ENCODE data around the gene CYP2S1. TPM values are rescaled to one million over a fixed set of nuclear protein-coding genes. Genes with fewer than 3 reads are reported as not detected.
A peak's percentile ranks its signal among the peaks of the same experiment; 100 is the strongest.
"Not testable (repeated sequence)": the region's sequence is repeated elsewhere in the genome, so short reads cannot be mapped to it uniquely, and the experiment has no call there.

CYP2S1 gene
- total RNA-seq, 1 donor from 2014 or later, result 0.34 TPM

GRCh38 chr19:41224632-41225031, 31.6 kb downstream of the CYP2S1 start:
- H3K4me3 Mint-ChIP-seq (ENCODE audit: low read depth), result no peak overlapping the region
- H3K27me3 Mint-ChIP-seq (ENCODE audit: low read depth), result peaks cover 24% of the 10 kb centered on the region
- peaks cover 24% of the 10 kb centered on the region for H3K4me1 Mint-ChIP-seq (ENCODE audit: low read depth)
- DNase-seq (ENCODE audit: low spot score), result no peak
- intact Hi-C loops (cut with micrococcal nuclease), result loop anchor here (1.0 kb wide), 1 partner anchor 38 kb away; no protein-coding TSS in a partner anchor
- no peaks in the 10 kb centered on the region for H3K9me3 Mint-ChIP-seq
- peak overlapping the region; percentile 47 for H3K27ac Mint-ChIP-seq
- H3K36me3 Mint-ChIP-seq (ENCODE audit: low read depth), result no peaks in the 10 kb centered on the region

DNA sequence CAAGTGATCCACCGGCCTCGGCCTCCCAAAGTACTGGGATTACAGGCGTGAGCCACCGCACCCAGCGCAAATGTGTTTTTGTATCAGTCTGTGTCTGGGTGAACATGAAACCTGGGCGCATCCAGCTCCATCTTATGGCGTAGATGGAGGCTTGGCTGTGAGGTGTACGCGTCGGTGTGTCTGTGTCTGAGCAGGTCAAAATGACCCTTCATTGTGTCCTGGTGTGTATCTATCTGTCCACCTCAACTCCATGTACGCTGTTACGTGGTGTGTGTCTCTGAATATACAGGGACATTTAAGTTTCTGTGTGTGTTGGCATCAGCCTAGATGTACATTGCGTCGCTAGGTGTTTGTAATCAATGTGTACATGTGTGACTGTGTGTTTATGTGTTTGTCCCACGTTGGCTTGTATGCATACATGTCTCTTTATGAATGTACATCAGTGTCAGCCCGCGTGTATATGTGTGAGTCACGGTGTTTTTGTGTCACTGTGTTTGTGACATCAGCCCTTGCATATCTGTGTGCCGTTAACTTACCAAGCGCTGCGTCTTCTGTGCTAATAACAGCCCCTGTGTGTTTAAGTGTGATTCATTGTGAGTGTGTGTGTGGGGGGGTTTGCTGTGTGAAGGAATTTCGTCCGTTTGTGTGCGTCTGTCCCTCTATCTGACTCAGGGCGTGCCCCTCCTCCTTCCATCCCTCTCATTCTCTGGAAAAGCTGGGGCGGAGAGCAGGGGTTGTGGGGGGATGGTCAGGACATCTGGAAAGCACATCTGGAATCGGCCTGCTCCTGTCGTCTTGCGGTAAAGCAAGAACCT, 32.4 kb downstream of the CYP2S1 start:
- DNase-seq (ENCODE audit: low spot score), result no peak
- H3K9me3 Mint-ChIP-seq, result no peaks in the 10 kb centered on the region
- peak overlapping the region; percentile 67 for H3K4me3 Mint-ChIP-seq (ENCODE audit: low read depth)
- intact Hi-C loops (cut with micrococcal nuclease), result loop anchor here (1.0 kb wide), 1 partner anchor 37 kb away; no protein-coding TSS in a partner anchor
- H3K27me3 Mint-ChIP-seq (ENCODE audit: low read depth), result peaks cover 17% of the 10 kb centered on the region
- H3K36me3 Mint-ChIP-seq (ENCODE audit: low read depth), result no peaks in the 10 kb centered on the region
- H3K27ac Mint-ChIP-seq, result peak overlapping the region; percentile 86
- peaks cover 24% of the 10 kb centered on the region for H3K4me1 Mint-ChIP-seq (ENCODE audit: low read depth)

DNA sequence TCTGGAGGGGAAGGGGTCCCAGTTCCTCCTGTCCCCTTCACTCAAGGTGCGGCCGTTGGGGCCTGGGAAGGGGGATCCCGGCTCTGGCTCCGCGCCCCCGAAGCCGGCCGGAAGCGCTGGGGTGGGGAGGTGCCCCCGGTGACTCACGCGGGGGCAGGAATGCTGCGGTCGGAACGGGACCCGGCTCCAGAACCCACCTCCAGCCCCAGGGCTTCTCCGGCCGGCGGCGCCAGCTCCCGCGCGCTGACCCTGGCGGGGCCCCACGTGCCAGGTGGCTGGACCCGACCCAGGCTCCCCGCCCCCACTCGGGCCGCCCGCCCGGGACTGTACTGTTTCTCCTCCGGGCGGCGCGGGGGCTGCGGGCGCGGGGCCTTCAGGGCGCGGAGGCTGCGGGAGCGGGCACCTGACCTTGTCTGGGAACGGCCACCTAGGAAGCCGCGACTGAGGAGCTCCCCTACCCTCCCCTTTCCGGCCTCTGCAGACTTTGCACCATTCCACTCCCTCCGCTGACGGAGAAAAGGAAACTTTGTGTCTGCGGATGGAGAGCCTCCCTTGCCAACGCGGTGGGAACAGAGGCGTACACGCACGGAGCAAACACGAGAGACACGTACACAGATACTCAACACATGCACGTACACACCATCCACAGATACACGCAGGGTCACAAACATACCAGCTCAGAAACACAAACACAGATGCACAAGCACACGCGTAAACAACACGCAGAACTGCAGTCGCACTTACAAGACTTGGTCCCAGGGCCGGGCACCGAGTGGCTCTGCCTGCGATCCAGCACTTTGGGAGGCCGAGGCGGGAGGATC, 33.2 kb downstream of the CYP2S1 start:
- peak; percentile 13 for DNase-seq (ENCODE audit: low spot score)
- Mint-ChIP-seq H3K27ac (peak overlapping the region; percentile 81), H3K4me3 (ENCODE audit: low read depth) (peak overlapping the region; percentile 80), H3K9me3 (no peaks in the 10 kb centered on the region), H3K4me1 (ENCODE audit: low read depth) (peaks cover 24% of the 10 kb centered on the region), H3K27me3 (ENCODE audit: low read depth) (peaks cover 10% of the 10 kb centered on the region), H3K36me3 (ENCODE audit: low read depth) (no peaks in the 10 kb centered on the region)
- intact Hi-C loops (cut with micrococcal nuclease), result no loop called here

DNA sequence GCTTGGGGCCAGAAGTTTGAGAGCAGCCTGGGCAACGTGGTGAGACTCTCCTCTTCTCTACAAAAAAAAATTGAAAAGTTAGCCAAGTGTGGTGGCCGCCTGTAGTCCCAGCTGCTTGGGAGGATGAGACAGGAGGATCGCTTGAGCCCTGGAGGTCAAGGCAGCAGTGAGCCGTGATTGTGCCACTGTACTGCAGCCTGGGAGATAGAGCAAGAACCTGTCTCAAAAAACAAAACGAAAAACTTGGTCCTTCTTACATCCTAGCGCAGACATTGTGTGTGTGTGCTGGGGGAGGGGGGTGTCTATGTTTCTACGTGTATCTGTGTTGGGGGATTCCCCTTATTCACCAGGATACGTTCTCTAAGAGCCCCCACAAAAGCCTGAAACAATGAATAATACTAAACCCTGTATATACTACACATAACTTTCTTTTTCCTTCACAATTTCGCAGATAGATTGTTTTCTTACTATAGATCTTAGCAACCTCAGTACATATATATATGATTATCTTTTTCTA, 33.9 kb downstream of the CYP2S1 start:
- Mint-ChIP-seq H3K4me1 (ENCODE audit: low read depth) (peaks cover 24% of the 10 kb centered on the region), H3K9me3 (no peaks in the 10 kb centered on the region), H3K4me3 (ENCODE audit: low read depth) (peak overlapping the region; percentile 80), H3K27me3 (ENCODE audit: low read depth) (peaks cover 9% of the 10 kb centered on the region), H3K36me3 (ENCODE audit: low read depth) (no peaks in the 10 kb centered on the region), H3K27ac (peak overlapping the region; percentile 81)
- no peak for DNase-seq (ENCODE audit: low spot score)
- intact Hi-C loops (cut with micrococcal nuclease), result no loop called here

GRCh38 chr19:41228486-41228885, 35.5 kb downstream of the CYP2S1 start:
- intact Hi-C loops (cut with micrococcal nuclease), result no loop called here
- Mint-ChIP-seq H3K4me1 (ENCODE audit: low read depth) (peaks cover 24% of the 10 kb centered on the region), H3K27me3 (ENCODE audit: low read depth) (peaks cover 5% of the 10 kb centered on the region), H3K36me3 (ENCODE audit: low read depth) (no peaks in the 10 kb centered on the region), H3K27ac (no peak overlapping the region), H3K4me3 (ENCODE audit: low read depth) (no peak overlapping the region), H3K9me3 (no peaks in the 10 kb centered on the region)
- DNase-seq (ENCODE audit: low spot score), result no peak

DNA sequence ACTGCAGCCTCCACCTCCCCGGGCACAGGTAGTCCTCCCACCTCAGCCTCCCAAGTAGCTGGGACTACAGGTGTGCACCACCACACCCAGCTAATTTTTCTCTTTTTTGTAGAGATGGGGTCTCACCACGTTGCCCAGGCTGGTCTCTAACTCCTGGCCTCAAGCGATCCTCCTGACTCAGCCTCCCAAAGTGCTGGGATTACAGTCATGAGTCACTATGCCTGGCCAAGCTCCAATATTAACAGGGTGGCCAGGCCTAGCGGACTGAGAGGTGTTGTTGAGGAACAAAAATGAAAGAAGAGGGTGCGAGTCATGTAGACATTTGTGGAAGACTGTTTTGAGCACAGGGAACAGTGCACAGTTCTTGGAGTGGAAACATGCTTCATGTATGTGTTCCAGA, 36.3 kb downstream of the CYP2S1 start:
- H3K4me1 Mint-ChIP-seq (ENCODE audit: low read depth), result peaks cover 18% of the 10 kb centered on the region
- H3K27me3 Mint-ChIP-seq (ENCODE audit: low read depth); H3K4me3 Mint-ChIP-seq (ENCODE audit: low read depth); H3K36me3 Mint-ChIP-seq (ENCODE audit: low read depth); H3K9me3 Mint-ChIP-seq; H3K27ac Mint-ChIP-seq; intact Hi-C loops (cut with micrococcal nuclease); DNase-seq (ENCODE audit: low spot score): not testable (repeated sequence)

- Mint-ChIP-seq H3K4me3 (ENCODE audit: low read depth) (no peak overlapping the region), H3K27me3 (ENCODE audit: low read depth) (peaks cover 2% of the 10 kb centered on the region), H3K4me1 (ENCODE audit: low read depth) (peaks cover 13% of the 10 kb centered on the region), H3K27ac (no peak overlapping the region), H3K9me3 (no peaks in the 10 kb centered on the region), H3K36me3 (ENCODE audit: low read depth) (no peaks in the 10 kb centered on the region)
- DNase-seq (ENCODE audit: low spot score), result no peak
- intact Hi-C loops (cut with micrococcal nuclease), result no loop called here
Measured at GRCh38 chr19:41230067-41230857, 37.2 kb downstream of the CYP2S1 start.

GRCh38 chr19:41232686-41233085, 39.7 kb downstream of the CYP2S1 start:
- DNase-seq (ENCODE audit: low spot score), result no peak
- Mint-ChIP-seq H3K27ac (no peak overlapping the region), H3K9me3 (no peaks in the 10 kb centered on the region), H3K4me3 (ENCODE audit: low read depth) (no peak overlapping the region), H3K4me1 (ENCODE audit: low read depth) (no peaks in the 10 kb centered on the region), H3K36me3 (ENCODE audit: low read depth) (no peaks in the 10 kb centered on the region), H3K27me3 (ENCODE audit: low read depth) (no peaks in the 10 kb centered on the region)
- intact Hi-C loops (cut with micrococcal nuclease), result no loop called here

DNA sequence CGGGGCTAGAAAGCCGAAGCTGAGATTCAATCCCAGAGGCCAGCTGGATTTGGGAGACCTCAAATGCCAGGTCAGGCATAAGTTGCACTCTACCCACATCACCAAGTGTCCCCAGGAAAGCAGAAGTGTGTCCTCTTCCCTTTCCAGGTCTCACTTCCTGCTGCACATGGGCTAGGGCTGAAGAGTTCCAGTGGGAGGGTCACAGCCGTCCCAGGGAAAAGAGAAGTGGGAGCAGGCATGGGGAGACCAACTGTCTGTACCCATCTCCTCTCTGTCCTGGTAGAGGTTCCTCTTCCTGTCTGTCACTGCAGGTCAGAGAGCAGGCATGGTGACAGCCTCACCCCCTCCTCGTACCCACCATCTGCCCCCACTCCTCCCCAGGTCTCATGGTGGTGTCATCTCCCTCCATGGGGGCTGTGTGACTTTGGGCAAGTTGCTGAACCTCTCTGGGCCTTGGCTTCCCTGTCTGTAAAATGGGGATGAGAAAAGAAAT, 40.8 kb downstream of the CYP2S1 start:
- no peak overlapping the region for H3K4me3 Mint-ChIP-seq (ENCODE audit: low read depth)
- H3K9me3 Mint-ChIP-seq, result no peaks in the 10 kb centered on the region

DNA sequence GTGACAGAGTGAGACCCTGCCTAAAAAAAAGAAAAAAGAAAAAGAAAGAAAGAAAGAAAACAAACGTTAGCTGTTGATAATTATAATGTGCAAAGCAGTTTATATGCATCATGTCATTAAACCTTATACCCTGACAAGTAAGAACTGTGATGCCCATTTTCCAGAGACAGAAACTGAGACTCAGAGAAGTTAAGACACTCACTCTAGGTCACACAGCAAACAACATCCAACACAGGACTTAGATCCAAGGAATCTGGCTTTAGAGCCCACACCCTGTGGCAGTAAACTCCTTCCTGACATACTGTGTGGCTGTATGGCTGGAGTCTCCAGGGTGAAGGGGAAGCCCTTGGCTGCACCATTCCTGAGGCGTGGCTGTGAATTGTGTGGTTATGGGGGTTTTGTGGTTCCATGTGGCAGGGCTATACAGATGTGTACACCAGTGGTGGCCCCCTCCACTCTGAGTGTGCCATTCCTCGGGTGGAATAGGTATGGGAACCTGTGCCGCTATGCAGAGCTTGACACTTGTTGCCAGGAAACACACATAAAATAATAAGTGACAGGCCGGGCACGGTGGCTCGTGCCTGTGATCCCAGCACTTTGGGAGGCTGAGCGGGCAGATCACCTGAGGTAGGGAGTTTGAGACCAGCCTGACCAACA, 41.6 kb downstream of the CYP2S1 start:
- no peaks in the 10 kb centered on the region for H3K36me3 Mint-ChIP-seq (ENCODE audit: low read depth)
- intact Hi-C loops (cut with micrococcal nuclease), result no loop called here
- H3K27me3 Mint-ChIP-seq (ENCODE audit: low read depth), result peaks cover 4% of the 10 kb centered on the region
- H3K9me3 Mint-ChIP-seq, result no peaks in the 10 kb centered on the region
- H3K4me3 Mint-ChIP-seq (ENCODE audit: low read depth), result no peak overlapping the region
- H3K27ac Mint-ChIP-seq, result no peak overlapping the region
- DNase-seq (ENCODE audit: low spot score), result no peak
- no peaks in the 10 kb centered on the region for H3K4me1 Mint-ChIP-seq (ENCODE audit: low read depth)

More for the DNA sequence above, 40.8 kb downstream of the CYP2S1 start:
- H3K27me3 Mint-ChIP-seq (ENCODE audit: low read depth), result no peaks in the 10 kb centered on the region
- H3K4me1 Mint-ChIP-seq (ENCODE audit: low read depth), result no peaks in the 10 kb centered on the region
- no peak overlapping the region for H3K27ac Mint-ChIP-seq
- intact Hi-C loops (cut with micrococcal nuclease), result no loop called here
- H3K36me3 Mint-ChIP-seq (ENCODE audit: low read depth), result no peaks in the 10 kb centered on the region
- DNase-seq (ENCODE audit: low spot score), result no peak

- no peaks in the 10 kb centered on the region for H3K9me3 Mint-ChIP-seq
- DNase-seq (ENCODE audit: low spot score), result no peak
- H3K27me3 Mint-ChIP-seq (ENCODE audit: low read depth), result peaks cover 8% of the 10 kb centered on the region
- H3K4me3 Mint-ChIP-seq (ENCODE audit: low read depth), result no peak overlapping the region
- H3K4me1 Mint-ChIP-seq (ENCODE audit: low read depth), result no peaks in the 10 kb centered on the region
- intact Hi-C loops (cut with micrococcal nuclease), result no loop called here
- H3K27ac Mint-ChIP-seq, result no peak overlapping the region
- H3K36me3 Mint-ChIP-seq (ENCODE audit: low read depth), result no peaks in the 10 kb centered on the region
Measured at GRCh38 chr19:41235480-41235879, 42.5 kb downstream of the CYP2S1 start.

DNA sequence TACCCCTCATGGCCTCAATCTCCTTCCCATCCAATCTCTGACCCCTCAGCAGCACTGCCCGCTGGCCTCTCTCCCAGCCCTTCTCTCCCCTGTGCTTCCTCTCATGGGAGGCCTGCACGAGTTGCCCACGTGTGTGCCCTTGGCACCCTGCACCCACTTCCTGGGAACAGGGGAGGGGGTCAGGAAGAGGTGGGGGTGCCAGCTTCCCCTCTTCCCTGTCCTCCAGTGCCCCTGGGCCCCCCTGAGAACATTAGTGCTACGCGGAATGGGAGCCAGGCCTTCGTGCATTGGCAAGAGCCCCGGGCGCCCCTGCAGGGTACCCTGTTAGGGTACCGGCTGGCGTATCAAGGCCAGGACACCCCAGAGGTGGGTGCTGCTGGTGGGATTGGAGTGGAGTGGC, 45.2 kb downstream of the CYP2S1 start:
- no peaks in the 10 kb centered on the region for H3K9me3 Mint-ChIP-seq
- no peak for DNase-seq (ENCODE audit: low spot score)
- H3K4me3 Mint-ChIP-seq (ENCODE audit: low read depth), result no peak overlapping the region
- H3K36me3 Mint-ChIP-seq (ENCODE audit: low read depth), result no peaks in the 10 kb centered on the region
- H3K4me1 Mint-ChIP-seq (ENCODE audit: low read depth), result no peaks in the 10 kb centered on the region
- H3K27ac Mint-ChIP-seq, result no peak overlapping the region
- H3K27me3 Mint-ChIP-seq (ENCODE audit: low read depth), result peaks cover 8% of the 10 kb centered on the region
- intact Hi-C loops (cut with micrococcal nuclease), result no loop called here
